IPS-18a (cell line): Measurements from ENCODE around the gene DOK5.

Experiments
- H3K27ac ChIP-seq: one replicate; pipeline ENCODE4 v1.5.1; 2013; ENCODE audit warnings: low read length
- H3K27me3 ChIP-seq: one replicate; pipeline ENCODE4 v1.6.1; 2013; ENCODE audit warnings: mild to moderate bottlenecking, low read length; ENCODE audit not compliant: control insufficient read depth, insufficient read depth
- H3K36me3 ChIP-seq: one replicate; pipeline ENCODE4 v1.6.1; 2013; ENCODE audit warnings: low read depth, low read length; ENCODE audit not compliant: control insufficient read depth
- H3K4me1 ChIP-seq: one replicate; pipeline ENCODE4 v1.6.1; 2013; ENCODE audit warnings: low read depth, low read length; ENCODE audit not compliant: control insufficient read depth
- H3K4me3 ChIP-seq: one replicate; pipeline ENCODE4 v1.5.1; 2013; ENCODE audit warnings: low read length
- H3K9ac ChIP-seq: one replicate; pipeline ENCODE4 v1.6.1; 2013; ENCODE audit warnings: mild to moderate bottlenecking, low read length, moderate library complexity
- H3K9me3 ChIP-seq: one replicate; pipeline ENCODE4 v1.6.1; 2013; ENCODE audit warnings: low read depth, low read length; ENCODE audit not compliant: control insufficient read depth

Gene DOK5

DNA sequence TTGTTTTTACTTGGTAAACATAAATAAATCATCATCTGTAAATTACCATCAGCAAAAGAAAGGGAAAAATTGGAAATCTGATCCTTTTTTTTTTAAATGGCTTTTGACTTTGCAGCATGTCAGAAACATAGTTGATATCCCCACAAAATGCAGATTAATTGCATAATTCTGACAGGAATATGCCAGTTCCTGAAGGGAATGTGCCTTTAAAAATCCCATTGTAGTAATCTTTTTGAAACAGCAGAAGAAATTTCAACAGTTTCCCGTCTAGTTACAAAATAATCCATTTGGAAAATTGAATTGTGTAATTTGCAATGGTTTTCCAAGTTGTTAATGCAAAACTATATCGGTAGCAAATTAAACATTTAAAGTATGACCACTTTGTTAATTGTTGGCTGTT is 95.2 kb downstream of the DOK5 start:
- Histone ChIP-seq H3K9me3 (no peaks in the 10 kb centered on the region), H3K27ac (no peak overlapping the region), H3K27me3 (no peaks in the 10 kb centered on the region), H3K4me3 (no peak overlapping the region), H3K4me1 (no peaks in the 10 kb centered on the region), H3K36me3 (no peaks in the 10 kb centered on the region), H3K9ac (no peak overlapping the region)

GRCh38 chr20:54572665-54573435 is 97.5 kb downstream of the DOK5 start:
- Histone ChIP-seq H3K9me3 (no peaks in the 10 kb centered on the region), H3K4me3 (no peak overlapping the region), H3K4me1 (no peaks in the 10 kb centered on the region), H3K36me3 (no peaks in the 10 kb centered on the region), H3K27me3 (no peaks in the 10 kb centered on the region), H3K9ac (no peak overlapping the region), H3K27ac (no peak overlapping the region)

DNA sequence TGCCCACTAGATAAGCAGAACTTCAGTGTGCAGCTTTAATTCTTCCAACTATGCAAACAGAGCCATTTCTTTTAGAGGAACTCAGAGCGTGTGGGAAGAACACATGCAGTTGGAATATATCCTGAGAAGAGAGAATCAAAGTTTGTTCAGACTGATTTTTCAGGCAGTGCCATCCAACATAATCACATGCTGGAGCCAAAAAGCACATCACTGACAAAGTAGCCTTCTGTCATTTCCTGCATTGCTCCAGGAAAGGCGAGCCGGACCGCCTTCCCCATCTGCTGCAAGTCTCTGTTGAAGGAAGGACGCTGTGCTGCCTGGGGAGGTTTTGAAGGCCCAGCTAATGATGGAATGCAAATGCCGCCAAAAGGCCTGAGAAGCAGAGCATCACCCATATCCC is 98.4 kb downstream of the DOK5 start:
- Histone ChIP-seq H3K36me3 (no peaks in the 10 kb centered on the region), H3K4me1 (no peaks in the 10 kb centered on the region), H3K4me3 (no peak overlapping the region), H3K27me3 (no peaks in the 10 kb centered on the region), H3K27ac (no peak overlapping the region), H3K9ac (no peak overlapping the region), H3K9me3 (no peaks in the 10 kb centered on the region)

- no peaks in the 10 kb centered on the region for H3K36me3 ChIP-seq
- no peaks in the 10 kb centered on the region for H3K9me3 ChIP-seq
- H3K9ac ChIP-seq = no peak overlapping the region
- H3K27ac ChIP-seq = no peak overlapping the region
- H3K4me3 ChIP-seq = no peak overlapping the region
- H3K27me3 ChIP-seq = no peaks in the 10 kb centered on the region
- H3K4me1 ChIP-seq = no peaks in the 10 kb centered on the region
These were observed 101.1 kb downstream of the DOK5 start for GRCh38 chr20:54576518-54576917.

GRCh38 chr20:54577637-54578036 is 102.2 kb downstream of the DOK5 start:
- H3K27ac ChIP-seq = no peak overlapping the region
- no peak overlapping the region for H3K4me3 ChIP-seq
- no peaks in the 10 kb centered on the region for H3K36me3 ChIP-seq
- H3K9me3 ChIP-seq = no peaks in the 10 kb centered on the region
- no peaks in the 10 kb centered on the region for H3K4me1 ChIP-seq
- no peaks in the 10 kb centered on the region for H3K27me3 ChIP-seq
- no peak overlapping the region for H3K9ac ChIP-seq

GRCh38 chr20:54585217-54585616 is 109.8 kb downstream of the DOK5 start:
- Histone ChIP-seq H3K4me1 (no peaks in the 10 kb centered on the region), H3K4me3 (no peak overlapping the region), H3K27ac (no peak overlapping the region), H3K36me3 (no peaks in the 10 kb centered on the region), H3K9ac (no peak overlapping the region), H3K9me3 (no peaks in the 10 kb centered on the region), H3K27me3 (no peaks in the 10 kb centered on the region)

DNA sequence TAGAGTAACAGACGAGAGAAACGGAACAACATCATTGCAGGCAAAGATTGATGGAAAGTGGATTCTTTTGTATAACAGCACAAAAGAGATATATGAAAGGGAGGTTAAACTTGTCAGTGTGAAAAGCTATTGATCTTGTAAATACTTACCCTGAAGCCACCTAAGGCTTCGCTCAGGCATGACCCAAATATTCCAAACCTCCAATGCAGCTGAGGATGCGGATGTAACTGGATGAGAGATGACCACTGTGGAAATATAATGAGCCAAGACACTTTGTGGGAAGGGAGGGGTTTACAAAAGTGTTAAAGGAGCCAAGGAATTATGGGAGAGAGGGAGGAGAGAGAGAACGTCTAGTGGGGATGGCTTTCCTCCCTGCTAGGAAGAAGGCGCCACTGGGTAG is 112.0 kb downstream of the DOK5 start:
- H3K27me3 ChIP-seq = no peaks in the 10 kb centered on the region
- no peaks in the 10 kb centered on the region for H3K4me1 ChIP-seq
- H3K9ac ChIP-seq = no peak overlapping the region
- H3K27ac ChIP-seq = no peak overlapping the region
- no peak overlapping the region for H3K4me3 ChIP-seq
- no peaks in the 10 kb centered on the region for H3K9me3 ChIP-seq
- no peaks in the 10 kb centered on the region for H3K36me3 ChIP-seq

- Histone ChIP-seq H3K27me3 (no peaks in the 10 kb centered on the region), H3K4me3 (no peak overlapping the region), H3K9ac (no peak overlapping the region), H3K27ac (no peak overlapping the region), H3K36me3 (no peaks in the 10 kb centered on the region), H3K9me3 (no peaks in the 10 kb centered on the region), H3K4me1 (no peaks in the 10 kb centered on the region)
These were observed 114.1 kb downstream of the DOK5 start for GRCh38 chr20:54589402-54590030.

DNA sequence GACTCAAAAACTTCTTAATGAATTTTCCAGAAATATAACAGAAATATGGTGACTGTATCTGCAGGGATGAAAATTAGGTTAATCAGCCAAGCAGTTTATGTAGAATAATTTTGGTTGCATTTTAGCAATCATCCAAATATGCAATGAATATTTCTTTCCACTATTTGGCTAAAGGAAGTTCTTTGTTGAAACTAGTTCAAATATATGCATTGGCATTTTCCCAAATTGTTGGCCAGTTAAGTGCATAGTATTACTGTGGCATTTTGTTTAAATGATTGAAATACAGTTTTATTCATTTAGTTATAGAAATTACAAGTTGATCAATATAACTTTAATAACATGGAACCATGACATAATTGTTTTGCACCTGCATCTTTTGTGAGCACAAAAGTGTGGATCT is 115.5 kb downstream of the DOK5 start:
- no peak overlapping the region for H3K4me3 ChIP-seq
- H3K27ac ChIP-seq = no peak overlapping the region
- H3K9me3 ChIP-seq = no peaks in the 10 kb centered on the region
- H3K27me3 ChIP-seq = no peaks in the 10 kb centered on the region
- no peak overlapping the region for H3K9ac ChIP-seq
- no peaks in the 10 kb centered on the region for H3K36me3 ChIP-seq
- no peaks in the 10 kb centered on the region for H3K4me1 ChIP-seq

- Histone ChIP-seq H3K9me3 (no peaks in the 10 kb centered on the region), H3K9ac (no peak overlapping the region), H3K27me3 (no peaks in the 10 kb centered on the region), H3K4me1 (no peaks in the 10 kb centered on the region), H3K36me3 (no peaks in the 10 kb centered on the region), H3K4me3 (no peak overlapping the region), H3K27ac (no peak overlapping the region)
These were observed 121.3 kb downstream of the DOK5 start for GRCh38 chr20:54596651-54597050.

GRCh38 chr20:54598352-54598751 is 123.0 kb downstream of the DOK5 start:
- Histone ChIP-seq H3K9ac (no peak overlapping the region), H3K4me3 (no peak overlapping the region), H3K36me3 (no peaks in the 10 kb centered on the region), H3K9me3 (no peaks in the 10 kb centered on the region), H3K4me1 (no peaks in the 10 kb centered on the region), H3K27ac (no peak overlapping the region), H3K27me3 (no peaks in the 10 kb centered on the region)

- H3K27me3 ChIP-seq = no peaks in the 10 kb centered on the region
- no peak overlapping the region for H3K27ac ChIP-seq
- H3K9me3 ChIP-seq = no peaks in the 10 kb centered on the region
- no peak overlapping the region for H3K9ac ChIP-seq
- H3K36me3 ChIP-seq = no peaks in the 10 kb centered on the region
- no peak overlapping the region for H3K4me3 ChIP-seq
- no peaks in the 10 kb centered on the region for H3K4me1 ChIP-seq
These were observed 125.2 kb downstream of the DOK5 start for GRCh38 chr20:54600634-54601033.
